Measurements from ENCODE around the gene SP140L. TPM values are rescaled to one million over a fixed set of nuclear protein-coding genes. Genes with fewer than 3 reads are reported as not detected.

The SP140L gene
- total and polyA plus RNA-seq, 10 of the 15 experiments (the other 5 are each of a cell fraction or from before 2014, with no cell fraction given) = 4.7 to 28.6 (median 15.0) TPM

DNA sequence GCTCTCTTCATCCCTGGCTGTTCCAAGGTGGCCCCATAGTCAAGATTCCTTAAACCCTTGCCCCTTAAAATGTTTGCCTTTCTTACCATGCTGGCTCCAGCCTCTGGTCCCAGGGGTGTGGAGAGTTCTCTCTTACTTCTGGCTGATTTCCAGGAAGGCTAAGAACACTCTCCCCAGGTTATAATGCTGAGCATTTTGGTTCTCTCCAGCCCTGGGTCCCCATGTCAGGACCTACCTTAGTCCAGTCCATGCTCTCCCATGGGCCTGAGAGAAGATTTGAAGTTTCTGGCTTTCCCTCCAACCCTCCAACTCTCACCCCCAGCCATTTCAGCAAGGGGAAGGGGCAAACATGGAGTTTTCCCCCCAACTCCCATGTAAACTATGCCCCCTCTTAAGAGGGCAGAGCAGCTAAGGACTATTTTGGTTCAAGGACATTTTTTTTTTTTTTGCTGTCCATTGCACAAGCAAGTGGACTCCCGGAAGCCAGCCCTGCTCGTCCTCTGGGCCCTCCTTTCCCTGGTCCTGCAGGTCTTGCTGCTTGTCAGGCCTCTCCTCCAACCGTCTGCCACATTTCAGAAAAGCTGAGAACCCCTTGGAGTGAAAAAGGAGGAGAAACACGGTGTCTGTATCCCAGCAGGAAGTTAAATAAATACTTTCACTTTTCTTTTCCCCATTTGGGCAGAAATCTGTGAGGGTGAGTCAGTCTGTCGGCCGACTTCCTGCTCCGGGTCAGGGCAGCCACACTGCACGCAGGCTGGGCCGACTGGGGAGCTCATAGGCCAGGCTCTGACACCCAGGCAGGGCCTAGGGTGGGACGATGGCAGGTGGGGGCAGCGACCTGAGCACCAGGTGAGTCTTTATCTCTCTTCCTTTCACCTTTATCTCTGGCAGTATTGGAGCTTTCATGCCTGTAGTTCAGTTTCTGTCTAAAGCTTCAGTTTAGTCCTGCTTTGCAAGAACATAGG, at the start of gene SP140L (continued):
- TF ChIP-seq, protein P1, sequence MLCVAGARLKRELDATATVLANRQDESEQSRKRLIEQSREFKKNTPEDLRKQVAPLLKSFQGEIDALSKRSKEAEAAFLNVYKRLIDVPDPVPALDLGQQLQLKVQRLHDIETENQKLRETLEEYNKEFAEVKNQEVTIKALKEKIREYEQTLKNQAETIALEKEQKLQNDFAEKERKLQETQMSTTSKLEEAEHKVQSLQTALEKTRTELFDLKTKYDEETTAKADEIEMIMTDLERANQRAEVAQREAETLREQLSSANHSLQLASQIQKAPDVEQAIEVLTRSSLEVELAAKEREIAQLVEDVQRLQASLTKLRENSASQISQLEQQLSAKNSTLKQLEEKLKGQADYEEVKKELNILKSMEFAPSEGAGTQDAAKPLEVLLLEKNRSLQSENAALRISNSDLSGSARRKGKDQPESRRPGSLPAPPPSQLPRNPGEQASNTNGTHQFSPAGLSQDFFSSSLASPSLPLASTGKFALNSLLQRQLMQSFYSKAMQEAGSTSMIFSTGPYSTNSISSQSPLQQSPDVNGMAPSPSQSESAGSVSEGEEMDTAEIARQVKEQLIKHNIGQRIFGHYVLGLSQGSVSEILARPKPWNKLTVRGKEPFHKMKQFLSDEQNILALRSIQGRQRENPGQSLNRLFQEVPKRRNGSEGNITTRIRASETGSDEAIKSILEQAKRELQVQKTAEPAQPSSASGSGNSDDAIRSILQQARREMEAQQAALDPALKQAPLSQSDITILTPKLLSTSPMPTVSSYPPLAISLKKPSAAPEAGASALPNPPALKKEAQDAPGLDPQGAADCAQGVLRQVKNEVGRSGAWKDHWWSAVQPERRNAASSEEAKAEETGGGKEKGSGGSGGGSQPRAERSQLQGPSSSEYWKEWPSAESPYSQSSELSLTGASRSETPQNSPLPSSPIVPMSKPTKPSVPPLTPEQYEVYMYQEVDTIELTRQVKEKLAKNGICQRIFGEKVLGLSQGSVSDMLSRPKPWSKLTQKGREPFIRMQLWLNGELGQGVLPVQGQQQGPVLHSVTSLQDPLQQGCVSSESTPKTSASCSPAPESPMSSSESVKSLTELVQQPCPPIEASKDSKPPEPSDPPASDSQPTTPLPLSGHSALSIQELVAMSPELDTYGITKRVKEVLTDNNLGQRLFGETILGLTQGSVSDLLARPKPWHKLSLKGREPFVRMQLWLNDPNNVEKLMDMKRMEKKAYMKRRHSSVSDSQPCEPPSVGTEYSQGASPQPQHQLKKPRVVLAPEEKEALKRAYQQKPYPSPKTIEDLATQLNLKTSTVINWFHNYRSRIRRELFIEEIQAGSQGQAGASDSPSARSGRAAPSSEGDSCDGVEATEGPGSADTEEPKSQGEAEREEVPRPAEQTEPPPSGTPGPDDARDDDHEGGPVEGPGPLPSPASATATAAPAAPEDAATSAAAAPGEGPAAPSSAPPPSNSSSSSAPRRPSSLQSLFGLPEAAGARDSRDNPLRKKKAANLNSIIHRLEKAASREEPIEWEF (IDR thresholded peaks at IDR 0.05; ENCODE audit: insufficient replicate concordance, low read depth, low read length) = no peak
- no peak for TF ChIP-seq SREBF2 (IDR thresholded peaks at IDR 0.05; ENCODE audit: low read length)
- 0 out of 2 replicates have a peak, but pooled peaks have one; percentile 48 for TF ChIP-seq IKZF1 (conservative IDR thresholded peaks at IDR 0.05)
- peak; percentile 30; the same call in 1 of the 2 replicates for TF ChIP-seq JUNB (IDR thresholded peaks at IDR 0.05)
- TF ChIP-seq KLF5 (IDR thresholded peaks at IDR 0.05; ENCODE audit: partially characterized antibody) = no peak
- no peak for TF ChIP-seq GATAD2B (conservative IDR thresholded peaks at IDR 0.05; ENCODE audit: low read depth)
- no peak for TF ChIP-seq POLR2AphosphoS2 (IDR thresholded peaks at IDR 0.05; ENCODE audit: low read depth, low read length)
- peak; percentile 71; the same call in 1 of the 2 replicates for TF ChIP-seq TAF1 (IDR thresholded peaks at IDR 0.05; ENCODE audit: borderline replicate concordance, low read depth, low read length)
- TF ChIP-seq ZNF274 (IDR thresholded peaks at IDR 0.05; ENCODE audit: insufficient read depth, insufficient read length) = no peak
- TF ChIP-seq BRCA1 (IDR thresholded peaks at IDR 0.05; ENCODE audit: low read depth, low read length) = no peak
- TF ChIP-seq, protein P2, sequence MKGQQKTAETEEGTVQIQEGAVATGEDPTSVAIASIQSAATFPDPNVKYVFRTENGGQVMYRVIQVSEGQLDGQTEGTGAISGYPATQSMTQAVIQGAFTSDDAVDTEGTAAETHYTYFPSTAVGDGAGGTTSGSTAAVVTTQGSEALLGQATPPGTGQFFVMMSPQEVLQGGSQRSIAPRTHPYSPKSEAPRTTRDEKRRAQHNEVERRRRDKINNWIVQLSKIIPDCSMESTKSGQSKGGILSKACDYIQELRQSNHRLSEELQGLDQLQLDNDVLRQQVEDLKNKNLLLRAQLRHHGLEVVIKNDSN (IDR thresholded peaks at IDR 0.05; ENCODE audit: borderline replicate concordance, extremely low read length, insufficient read depth, low read depth, low read length) = no peak
- TF ChIP-seq CREM (IDR thresholded peaks at IDR 0.05; ENCODE audit: low read depth) = no peak; the same call in 1 of the 2 replicates
- TF ChIP-seq, protein P3, sequence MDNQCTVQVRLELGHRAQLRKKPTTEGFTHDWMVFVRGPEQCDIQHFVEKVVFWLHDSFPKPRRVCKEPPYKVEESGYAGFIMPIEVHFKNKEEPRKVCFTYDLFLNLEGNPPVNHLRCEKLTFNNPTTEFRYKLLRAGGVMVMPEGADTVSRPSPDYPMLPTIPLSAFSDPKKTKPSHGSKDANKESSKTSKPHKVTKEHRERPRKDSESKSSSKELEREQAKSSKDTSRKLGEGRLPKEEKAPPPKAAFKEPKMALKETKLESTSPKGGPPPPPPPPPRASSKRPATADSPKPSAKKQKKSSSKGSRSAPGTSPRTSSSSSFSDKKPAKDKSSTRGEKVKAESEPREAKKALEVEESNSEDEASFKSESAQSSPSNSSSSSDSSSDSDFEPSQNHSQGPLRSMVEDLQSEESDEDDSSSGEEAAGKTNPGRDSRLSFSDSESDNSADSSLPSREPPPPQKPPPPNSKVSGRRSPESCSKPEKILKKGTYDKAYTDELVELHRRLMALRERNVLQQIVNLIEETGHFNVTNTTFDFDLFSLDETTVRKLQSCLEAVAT (IDR thresholded peaks at IDR 0.05) = peak; percentile 56; the same call in 1 of the 2 replicates
- peak; percentile 68; the same call in 1 of the 2 replicates for TF ChIP-seq SMAD5 (IDR thresholded peaks at IDR 0.05; ENCODE audit: low read depth)
- TF ChIP-seq RFX5 (IDR thresholded peaks at IDR 0.05; ENCODE audit: low read depth, low read length) = no peak
- TF ChIP-seq, protein P4, sequence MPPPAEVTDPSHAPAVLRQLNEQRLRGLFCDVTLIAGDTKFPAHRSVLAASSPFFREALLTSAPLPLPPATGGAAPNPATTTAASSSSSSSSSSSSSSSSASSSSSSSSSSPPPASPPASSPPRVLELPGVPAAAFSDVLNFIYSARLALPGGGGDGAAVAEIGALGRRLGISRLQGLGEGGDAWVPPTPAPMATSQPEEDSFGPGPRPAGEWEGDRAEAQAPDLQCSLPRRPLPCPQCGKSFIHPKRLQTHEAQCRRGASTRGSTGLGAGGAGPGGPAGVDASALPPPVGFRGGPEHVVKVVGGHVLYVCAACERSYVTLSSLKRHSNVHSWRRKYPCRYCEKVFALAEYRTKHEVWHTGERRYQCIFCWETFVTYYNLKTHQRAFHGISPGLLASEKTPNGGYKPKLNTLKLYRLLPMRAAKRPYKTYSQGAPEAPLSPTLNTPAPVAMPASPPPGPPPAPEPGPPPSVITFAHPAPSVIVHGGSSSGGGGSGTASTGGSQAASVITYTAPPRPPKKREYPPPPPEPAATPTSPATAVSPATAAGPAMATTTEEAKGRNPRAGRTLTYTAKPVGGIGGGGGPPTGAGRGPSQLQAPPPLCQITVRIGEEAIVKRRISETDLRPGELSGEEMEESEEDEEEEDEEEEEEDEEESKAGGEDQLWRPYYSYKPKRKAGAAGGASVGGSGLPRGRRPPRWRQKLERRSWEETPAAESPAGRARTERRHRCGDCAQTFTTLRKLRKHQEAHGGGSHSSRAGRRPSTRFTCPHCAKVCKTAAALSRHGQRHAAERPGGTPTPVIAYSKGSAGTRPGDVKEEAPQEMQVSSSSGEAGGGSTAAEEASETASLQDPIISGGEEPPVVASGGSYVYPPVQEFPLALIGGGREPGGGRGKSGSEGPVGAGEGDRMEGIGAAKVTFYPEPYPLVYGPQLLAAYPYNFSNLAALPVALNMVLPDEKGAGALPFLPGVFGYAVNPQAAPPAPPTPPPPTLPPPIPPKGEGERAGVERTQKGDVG (CRISPR knock-in tag; IDR thresholded peaks at IDR 0.05) = no peak
- no peak for TF ChIP-seq SUPT20H (IDR thresholded peaks at IDR 0.05; ENCODE audit: borderline replicate concordance, control insufficient read depth, low read depth, low read length)
- TF ChIP-seq RB1 (IDR thresholded peaks at IDR 0.05; ENCODE audit: borderline replicate concordance) = no peak

All from GM12878 (cell line).